A673 (cell line): ENCODE results near the gene ADRA2A. TPM values are rescaled to one million over a fixed set of nuclear protein-coding genes. Genes with fewer than 3 reads are reported as not detected.

ENCODE experiments used
- BruUV-seq: library from RNA; stranded (reverse); fragments of 400-500 nt; replicated peaks from 2 replicates; lab custom pipeline; 2021; lab: Mats Ljungman, UMichigan
- CTCF ChIA-PET: fragments of 300-600 bp; sonication (Branson Sonifier 250); formaldehyde crosslinking; loops from one replicate; lab custom pipeline; 2022; ENCODE audit warnings: antibody characterized with exemption; lab: Charles Lee
- POLR2A ChIA-PET: fragments of 300-600 bp; sonication (Branson Sonifier 250); formaldehyde crosslinking; loops from one replicate; lab custom pipeline; 2022; ENCODE audit warnings: antibody characterized with exemption; ENCODE audit not compliant: low non-redundant PET; lab: Charles Lee
- DNase-seq: peaks from one replicate; pipeline ENCODE4 v3.0.0-alpha.2; 2015; ENCODE audit warnings: low spot score
- H3K27ac ChIP-seq: fragments of 200-600 bp; sonication (generic); 2 replicates; pipeline ENCODE4 v1.5.1; 2016; ENCODE audit warnings: mixed run types, low read depth, mild to moderate bottlenecking, mixed read lengths, antibody characterized with exemption, low read length; ENCODE audit not compliant: poor library complexity, severe bottlenecking
- H3K27me3 ChIP-seq: fragments of 200-600 bp; sonication (generic); replicated peaks from 2 replicates; pipeline ENCODE4 v1.6.1; 2017; ENCODE audit warnings: mixed run types, low read depth, mild to moderate bottlenecking, mixed read lengths, antibody characterized with exemption, low read length; ENCODE audit not compliant: insufficient read depth, poor library complexity
- H3K36me3 ChIP-seq: fragments of 200-600 bp; sonication (generic); 2 replicates; pipeline ENCODE4 v1.6.1; 2016; ENCODE audit warnings: mixed run types, mild to moderate bottlenecking, mixed read lengths, antibody characterized with exemption, low read length; ENCODE audit not compliant: insufficient read depth, poor library complexity, severe bottlenecking
- H3K4me1 ChIP-seq: fragments of 200-600 bp; sonication (generic); 2 replicates; pipeline ENCODE4 v1.6.1; 2017; ENCODE audit warnings: mixed run types, mild to moderate bottlenecking, mixed read lengths, antibody characterized with exemption, low read length; ENCODE audit not compliant: insufficient read depth, poor library complexity, severe bottlenecking
- H3K4me3 ChIP-seq: fragments of 200-600 bp; sonication (generic); 2 replicates; pipeline ENCODE4 v1.5.1; 2016; ENCODE audit warnings: low read depth, mixed run types, mild to moderate bottlenecking, mixed read lengths, low read length; ENCODE audit not compliant: poor library complexity, severe bottlenecking
- H3K9me3 ChIP-seq: fragments of 200-600 bp; sonication (generic); 2 replicates; pipeline ENCODE4 v1.6.1; 2016; ENCODE audit warnings: mixed run types, low read depth, mild to moderate bottlenecking, mixed read lengths, antibody characterized with exemption, low read length; ENCODE audit not compliant: poor library complexity, severe bottlenecking
- CTCF ChIP-seq: fragments of 300-800, 200-600 bp; sonication (generic); conservative IDR thresholded peaks from 2 replicates; pipeline ENCODE4 v1.5.1; 2017; ENCODE audit warnings: low read depth, mild to moderate bottlenecking, antibody characterized with exemption, low read length, moderate library complexity, mixed read lengths
- EZH2 ChIP-seq: fragments of 200-600 bp; sonication (generic); IDR thresholded peaks from 2 replicates; pipeline ENCODE4 v1.6.1; 2017; ENCODE audit warnings: borderline replicate concordance, low read depth, mild to moderate bottlenecking, mixed read lengths, antibody characterized with exemption, low read length; ENCODE audit not compliant: poor library complexity, severe bottlenecking
- intact Hi-C: fragments of 100-400 bp; cut with micrococcal nuclease; formaldehyde crosslinking; loops from one replicate; pipeline ENCODE4 v1.10.0; 2022; ENCODE audit not compliant: unreplicated experiment
- total RNA-seq: library from RNA; stranded (reverse); gene quantifications from 2 replicates; pipeline ENCODE4 v1.2.3, GENCODE V29; 2021

ADRA2A gene
- total RNA-seq, 1 experiment from 2014 or later = not detected

GRCh38 chr10:111113961-111114757 lies 37.3 kb downstream of the ADRA2A start:
- Histone ChIP-seq H3K4me3 (no peak overlapping the region), H3K27ac (no peak overlapping the region), H3K27me3 (no peaks in the 10 kb centered on the region), H3K9me3 (no peaks in the 10 kb centered on the region), H3K36me3 (no peaks in the 10 kb centered on the region), H3K4me1 (no peaks in the 10 kb centered on the region)
- TF ChIP-seq CTCF (no peak), EZH2 (no peak)
- BruUV-seq = no TSS peak
- intact Hi-C loops = no loop called here
- peak; percentile 10 for DNase-seq
- POLR2A ChIA-PET = no interaction called here
- CTCF ChIA-PET = no interaction called here

DNA sequence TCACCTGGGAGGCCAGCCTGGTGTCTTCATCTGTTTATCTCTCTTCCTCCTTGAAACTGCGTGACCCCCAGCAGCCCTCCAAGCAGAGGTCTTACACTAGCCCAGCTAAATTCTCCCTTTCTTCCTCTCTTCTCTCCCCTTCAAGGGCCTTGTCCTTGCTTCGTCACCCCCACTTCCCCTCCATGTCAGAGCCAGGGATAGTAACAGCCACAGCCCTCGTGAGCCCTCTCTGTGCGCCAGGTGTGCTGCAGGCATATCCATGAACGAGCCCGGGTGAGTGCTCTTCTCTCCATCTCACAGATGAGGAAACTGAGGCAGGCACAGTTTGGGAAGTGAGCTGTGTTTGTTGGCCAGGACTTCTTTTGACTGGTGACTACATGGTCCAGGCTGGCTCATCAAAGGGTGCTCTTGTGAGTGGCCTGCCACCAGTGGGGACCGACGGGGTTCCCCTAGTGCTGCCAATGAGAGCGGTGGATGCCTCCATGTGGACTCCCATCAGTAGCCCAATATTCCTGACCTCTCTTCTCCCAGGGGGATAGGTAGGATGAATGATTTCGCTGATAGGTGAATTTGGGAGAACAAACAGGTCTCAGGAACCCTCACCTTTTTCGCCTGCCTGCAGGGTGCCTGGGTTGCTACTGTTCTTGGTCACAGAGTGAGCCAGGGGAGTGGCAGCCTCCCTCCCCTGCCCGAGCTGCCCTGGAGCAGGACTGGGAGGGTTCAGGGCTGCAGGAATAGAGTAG lies 38.1 kb downstream of the ADRA2A start:
- Histone ChIP-seq H3K4me3 (no peak overlapping the region), H3K4me1 (no peaks in the 10 kb centered on the region), H3K27ac (no peak overlapping the region), H3K36me3 (no peaks in the 10 kb centered on the region), H3K27me3 (peaks cover 1% of the 10 kb centered on the region), H3K9me3 (no peaks in the 10 kb centered on the region)
- DNase-seq = no peak
- intact Hi-C loops = no loop called here
- no peak for TF ChIP-seq CTCF
- TF ChIP-seq EZH2 = no peak
- no TSS peak for BruUV-seq
- ChIA-PET POLR2A (no interaction called here), CTCF (no interaction called here)

DNA sequence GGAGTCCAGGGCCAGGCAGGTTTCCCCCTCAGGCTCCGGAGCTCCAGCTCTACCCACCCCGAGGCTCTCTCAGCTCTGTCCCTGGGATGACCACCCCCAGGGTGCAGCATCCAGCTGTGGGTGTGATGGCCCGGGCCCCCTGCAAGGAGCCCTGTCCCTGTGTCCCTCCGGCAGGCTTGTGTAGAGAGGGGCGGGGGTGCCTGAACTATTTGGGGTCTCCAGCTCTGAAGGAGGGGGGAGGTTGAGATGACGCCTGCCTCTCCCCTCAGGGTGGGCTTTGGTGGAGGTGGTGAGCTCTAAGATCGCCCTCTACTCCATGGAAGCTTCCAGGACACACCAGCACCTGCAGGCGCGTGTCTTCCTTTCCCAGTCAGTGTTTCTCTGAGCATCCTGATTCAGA lies 39.4 kb downstream of the ADRA2A start:
- Histone ChIP-seq H3K4me1 (no peaks in the 10 kb centered on the region), H3K9me3 (no peaks in the 10 kb centered on the region), H3K27ac (no peak overlapping the region), H3K36me3 (no peaks in the 10 kb centered on the region), H3K27me3 (peaks cover 10% of the 10 kb centered on the region), H3K4me3 (no peak overlapping the region)
- ChIA-PET POLR2A (no interaction called here), CTCF (no interaction called here)
- no peak for DNase-seq
- TF ChIP-seq CTCF (no peak), EZH2 (no peak)
- BruUV-seq = no TSS peak
- intact Hi-C loops = no loop called here
